H1 (cell line): Measurements from ENCODE around the gene DUOX1. TPM values are rescaled to one million over a fixed set of nuclear protein-coding genes. Genes with fewer than 3 reads are reported as not detected.

ENCODE experiments used
- CTCF ChIA-PET: fragments of 300-600 bp; sonication (Branson Sonifier 250); formaldehyde crosslinking; loops from one replicate; lab custom pipeline; 2021; ENCODE audit not compliant: partially characterized antibody; lab: Charles Lee
- POLR2A ChIA-PET: fragments of 300-600 bp; sonication (Branson Sonifier 250); formaldehyde crosslinking; loops from one replicate; lab custom pipeline; 2021; ENCODE audit warnings: inconsistent platforms; ENCODE audit not compliant: partially characterized antibody; lab: Charles Lee
- DNase-seq, 2 experiments: peaks; one replicate each; pipeline versions ENCODE4 v3.0.0 to v3.0.0-alpha.2; 2010 to 2022; ENCODE audit warnings: low spot score in 2 of 2, low read depth in 1 of 2, mixed read lengths in 1 of 2
- FAIRE-seq: peaks from 2 replicates; lab custom pipeline; 2011; peaks lifted over from hg19 to GRCh38; lab: Jason Lieb, UNC
- H2AFZ ChIP-seq: 2 replicates; pipeline ENCODE4 v1.8.1; 2012; ENCODE audit warnings: low read length, inconsistent platforms
- H2AK5ac ChIP-seq: 2 replicates; pipeline ENCODE4 v1.6.1; 2013; ENCODE audit warnings: low read depth, low read length
- H2BK120ac ChIP-seq: replicated peaks from 2 replicates; pipeline ENCODE3; 2013; ENCODE audit warnings: low read depth, low read length, inconsistent platforms
- H2BK12ac ChIP-seq: 2 replicates; pipeline ENCODE4 v1.6.1; 2013; ENCODE audit warnings: low read depth, low read length
- H2BK15ac ChIP-seq: 2 replicates; pipeline ENCODE4 v1.6.1; 2013; ENCODE audit warnings: low read length
- H2BK20ac ChIP-seq: 2 replicates; pipeline ENCODE4 v1.6.1; 2013; ENCODE audit warnings: low read length
- H2BK5ac ChIP-seq: 2 replicates; pipeline ENCODE4 v1.6.1; 2013; ENCODE audit warnings: low read depth, low read length
- H3K14ac ChIP-seq: 2 replicates; pipeline ENCODE4 v1.6.1; 2013; ENCODE audit warnings: inconsistent platforms; ENCODE audit not compliant: insufficient read length
- H3K18ac ChIP-seq: 2 replicates; pipeline ENCODE4 v1.6.1; 2013; ENCODE audit warnings: low read length; ENCODE audit errors: extremely low read depth
- H3K23ac ChIP-seq: 2 replicates; pipeline ENCODE4 v1.6.1; 2013; ENCODE audit warnings: inconsistent platforms; ENCODE audit not compliant: insufficient read length
- H3K23me2 ChIP-seq: 2 replicates; pipeline ENCODE4 v1.6.1; 2013; ENCODE audit warnings: low read depth, low read length
- H3K27ac ChIP-seq: 2 replicates; pipeline ENCODE4 v1.6.1; 2011; ENCODE audit warnings: low read depth, low read length, inconsistent platforms
- H3K27me3 ChIP-seq, 4 experiments: replicated peaks in 1 of 4; 1 replicate in 1 of 4; 2 replicates in 3 of 4; pipeline versions ENCODE4 v1.6.1 to v1.8.1; 2011 to 2013; ENCODE audit warnings: low read length in 3 of 4, mild to moderate bottlenecking in 3 of 4, inconsistent platforms in 2 of 4, mixed read lengths in 2 of 4, moderate library complexity in 1 of 4; ENCODE audit not compliant: control insufficient read depth in 3 of 4, insufficient read depth in 3 of 4; ENCODE audit errors: extremely low read depth in 1 of 4
- H3K36me3 ChIP-seq, 4 experiments: 2 replicates each; pipeline versions ENCODE4 v1.6.1 to v1.8.1; 2011 to 2013; ENCODE audit warnings: mild to moderate bottlenecking in 4 of 4, low read length in 3 of 4, moderate library complexity in 2 of 4, control low read depth in 1 of 4, inconsistent platforms in 1 of 4; ENCODE audit not compliant: insufficient read depth in 4 of 4, control insufficient read depth in 2 of 4
- H3K4ac ChIP-seq: replicated peaks from 2 replicates; pipeline ENCODE3; 2013; ENCODE audit warnings: low read length, low read depth, mixed read lengths, inconsistent platforms; ENCODE audit not compliant: insufficient read length
- H3K4me1 ChIP-seq, 4 experiments: replicated peaks in 1 of 4; 1 replicate in 1 of 4; 2 replicates in 3 of 4; pipeline versions ENCODE4 v1.6.1 to v1.8.1; 2011 to 2013; ENCODE audit warnings: low read length in 3 of 4, inconsistent platforms in 2 of 4, mixed read lengths in 1 of 4; ENCODE audit not compliant: insufficient read depth in 4 of 4, control insufficient read depth in 3 of 4
- H3K4me2 ChIP-seq, 2 experiments: 2 replicates each; pipeline versions ENCODE4 v1.6.1 to v1.8.1; 2011 to 2013; ENCODE audit warnings: low read depth in 2 of 2, low read length in 2 of 2, control low read depth in 1 of 2, inconsistent platforms in 1 of 2, mild to moderate bottlenecking in 1 of 2; ENCODE audit not compliant: insufficient read depth in 1 of 2
- H3K4me3 ChIP-seq, 4 experiments: fragments of 200-600, 300-600 bp in 1 of 4; sonication (generic), shearing (Covaris generic), sonication (Bioruptor Twin) in 1 of 4; 2 replicates each; pipeline versions ENCODE4 v1.5.1 to v1.8.1; 2011 to 2016; ENCODE audit warnings: low read length in 4 of 4, low read depth in 3 of 4, control low read depth in 2 of 4, inconsistent platforms in 2 of 4, mild to moderate bottlenecking in 2 of 4, mixed read lengths in 1 of 4, moderate library complexity in 1 of 4; ENCODE audit not compliant: insufficient read depth in 2 of 4; ENCODE audit errors: extremely low read depth in 1 of 4
- H3K56ac ChIP-seq: replicated peaks from 2 replicates; pipeline ENCODE3; 2013; ENCODE audit warnings: low read depth, mild to moderate bottlenecking, mixed read lengths, low read length, inconsistent platforms; ENCODE audit not compliant: insufficient read length
- H3K79me1 ChIP-seq: 2 replicates; pipeline ENCODE4 v1.6.1; 2013; ENCODE audit warnings: low read depth, low read length, control low read depth
- H3K79me2 ChIP-seq, 2 experiments: 2 replicates each; pipeline versions ENCODE4 v1.6.1 to v1.8.1; 2012 to 2013; ENCODE audit warnings: low read length in 2 of 2, mild to moderate bottlenecking in 2 of 2, inconsistent platforms in 1 of 2; ENCODE audit not compliant: insufficient read depth in 2 of 2, control insufficient read depth in 1 of 2
- H3K9ac ChIP-seq, 4 experiments: replicated peaks in 1 of 4; 1 replicate in 1 of 4; 2 replicates in 3 of 4; pipeline versions ENCODE4 v1.6.1 to v1.8.1; 2011 to 2013; ENCODE audit warnings: low read depth in 3 of 4, low read length in 3 of 4, control low read depth in 2 of 4, mild to moderate bottlenecking in 2 of 4, moderate library complexity in 2 of 4, inconsistent platforms in 1 of 4; ENCODE audit errors: extremely low read depth in 1 of 4
- H3K9me3 ChIP-seq, 2 experiments: 2 replicates each; pipeline versions ENCODE4 v1.6.1 to v1.8.1; 2012 to 2013; ENCODE audit warnings: mild to moderate bottlenecking in 2 of 2, moderate library complexity in 2 of 2, control low read depth in 1 of 2, inconsistent platforms in 1 of 2, low read depth in 1 of 2, low read length in 1 of 2, mixed read lengths in 1 of 2; ENCODE audit not compliant: insufficient read depth in 2 of 2
- H4K20me1 ChIP-seq, 2 experiments: replicated peaks in 1 of 2; 2 replicates each; pipeline versions ENCODE3 to v1.8.1; 2011 to 2013; ENCODE audit warnings: inconsistent platforms in 2 of 2, low read length in 2 of 2, mild to moderate bottlenecking in 1 of 2; ENCODE audit not compliant: insufficient read depth in 2 of 2, control insufficient read depth in 1 of 2
- H4K5ac ChIP-seq: 2 replicates; pipeline ENCODE4 v1.6.1; 2013; ENCODE audit warnings: low read length, low read depth, mixed read lengths, inconsistent platforms; ENCODE audit not compliant: insufficient read length
- H4K8ac ChIP-seq: 2 replicates; pipeline ENCODE4 v1.8.0; 2013; ENCODE audit warnings: mild to moderate bottlenecking, moderate library complexity, low read length, inconsistent platforms; ENCODE audit not compliant: insufficient read depth; ENCODE audit errors: extremely low read depth
- H4K91ac ChIP-seq: replicated peaks from 2 replicates; pipeline ENCODE3; 2013; ENCODE audit warnings: low read length, mixed read lengths, inconsistent platforms; ENCODE audit not compliant: insufficient read length
- ATF2 ChIP-seq: IDR thresholded peaks from 2 replicates; pipeline ENCODE4 v1.6.1; 2012; ENCODE audit warnings: low read length, inconsistent platforms
- EZH2 ChIP-seq: fragments of 200-600 bp; sonication (generic); IDR thresholded peaks from 2 replicates; pipeline ENCODE4 v1.7.1; 2012; ENCODE audit warnings: low read depth, mild to moderate bottlenecking, moderate library complexity, low read length, inconsistent platforms; ENCODE audit not compliant: severe bottlenecking
- RNF2 ChIP-seq: fragments of 200-900, 300-1000 bp; sonication (generic); IDR thresholded peaks from 2 replicates; pipeline ENCODE4 v1.7.1; 2016; ENCODE audit warnings: borderline replicate concordance, low read depth, mild to moderate bottlenecking, antibody characterized with exemption, low read length; ENCODE audit not compliant: poor library complexity, severe bottlenecking; ENCODE audit errors: missing control alignments
- SIN3A ChIP-seq, 2 experiments: IDR thresholded peaks in 1 of 2; conservative IDR thresholded peaks in 1 of 2; 2 replicates each; pipeline ENCODE4 v1.6.1; 2011 to 2012; ENCODE audit warnings: low read length in 2 of 2, improper control_type of control experiment in 1 of 2, low read depth in 1 of 2, mild to moderate bottlenecking in 1 of 2
- SUZ12 ChIP-seq: fragments of 200-600 bp; sonication (generic); IDR thresholded peaks from 2 replicates; pipeline ENCODE4 v1.6.1; 2012; ENCODE audit warnings: mild to moderate bottlenecking, inconsistent platforms, low read length, moderate library complexity, mixed read lengths
- TAF7 ChIP-seq: optimal IDR thresholded peaks from 2 replicates; pipeline ENCODE3; 2011; ENCODE audit warnings: low read depth, mild to moderate bottlenecking, inconsistent platforms, low read length, moderate library complexity, borderline replicate concordance
- USF2 ChIP-seq: IDR thresholded peaks from 2 replicates; pipeline ENCODE4 v1.6.1; 2011; ENCODE audit warnings: low read length, improper control_type of control experiment
- WGBS, 2 experiments: shearing (Covaris generic) in 1 of 2; methylation state at CpG; one replicate each; pipeline versions ENCODE4 v1.1.6 to v1.1.7; 2013 to 2015; ENCODE audit warnings: low lambda C conversion rate in 2 of 2, mixed read lengths in 2 of 2, inconsistent platforms in 1 of 2, low coverage in 1 of 2, missing lambda C conversion rate in 1 of 2; ENCODE audit not compliant: insufficient replicate concordance in 2 of 2, insufficient coverage in 1 of 2, insufficient read length in 1 of 2; ENCODE audit errors: extremely low coverage in 1 of 2, missing lambda C conversion rate in 1 of 2; 5-methylcytosine and 5-hydroxymethylcytosine counted together
- polyA plus RNA-seq, 7 experiments: library from polyadenylated mRNA; depleted of rRNA in 3 of 7; stranded (reverse) in 5 of 7; unstranded in 2 of 7; fragments of >200 nt in 5 of 7; fragments of 200-250 nt in 2 of 7; gene quantifications; 1 replicate in 5 of 7; 2 replicates in 1 of 7; 4 replicates in 1 of 7; pipeline versions ENCODE4 v1.2.1 to v1.2.3, GENCODE V29; 2011 to 2013; ENCODE audit warnings: missing spikeins in 2 of 7, mixed read lengths in 2 of 7
- total RNA-seq: library from RNA; stranded (reverse); fragmentation: NEBNext Ultra II Directional; extraction: Animal tissue kit (Norgen Biotek cat#: 25700); gene quantifications from 2 replicates; pipeline ENCODE4 v1.2.1, GENCODE V29; 2021

The DUOX1 gene
- total and polyA plus RNA-seq, 2 of the 8 experiments (the other 6 are each of a cell fraction or from before 2014, with no cell fraction given): 0.84 to 1.4 TPM

- 11% methylated on average over 27 of the region's 47 CpGs; no CpG with 5 or more reads in 1 of the 2 experiments for WGBS, 2 experiments
- no peak overlapping the region for H3K56ac ChIP-seq
- no peak overlapping the region for H2AK5ac ChIP-seq
- H3K9ac ChIP-seq: no peak overlapping the region
- no peak overlapping the region for H3K14ac ChIP-seq
- TF ChIP-seq RNF2 (peak; percentile 80), SIN3A (conservative IDR thresholded peaks at IDR 0.05 in 1 of 2, IDR thresholded peaks at IDR 0.05 in 1 of 2; ENCODE audit: low read depth in 1 of 2, low read length in 2 of 2) (no peak), ATF2 (no peak), TAF7 (no peak), USF2 (no peak), SUZ12 (peak; percentile 88), EZH2 (peak; percentile 90)
- H3K36me3 ChIP-seq: no peaks in the 10 kb centered on the region
- peaks cover 5% of the 10 kb centered on the region; the same call in 1 of the 2 replicates for H3K23me2 ChIP-seq
- peak overlapping the region; percentile 60; the same call in 1 of the 2 replicates for H3K18ac ChIP-seq
- H3K9me3 ChIP-seq: no peaks in the 10 kb centered on the region
- no peak overlapping the region for H4K5ac ChIP-seq
- H3K79me1 ChIP-seq: no peaks in the 10 kb centered on the region
- DNase-seq (no peak), FAIRE-seq (no peak)
- H3K27me3 ChIP-seq: peaks cover 68 to 92% (median 79%) of the 10 kb centered on the region in 4 experiments
- H3K4me3 ChIP-seq: peak overlapping the region; percentile 39 to 66 (median 44)
- H3K27ac ChIP-seq: no peak overlapping the region
- H4K91ac ChIP-seq: no peak overlapping the region
- no peak overlapping the region for H4K8ac ChIP-seq
- ChIA-PET CTCF (interaction anchor here (1.1 to 7.9 kb wide), 5 partner anchors 11 to 72 kb away, joined by 3 to 45 read pairs (median 8); partner anchors contain the start of genes DUOX2 and DUOXA2), POLR2A (interaction anchor here (1.1 to 1.5 kb wide), 2 partner anchors 38 to 57 kb away, joined by 3 to 4 read pairs; no protein-coding TSS in a partner anchor)
- H2BK15ac ChIP-seq: no peak overlapping the region
- peaks cover 0 to 2% of the 10 kb centered on the region in 2 experiments for H4K20me1 ChIP-seq
- no peak overlapping the region for H2BK120ac ChIP-seq
- H2BK12ac ChIP-seq: peak overlapping the region; percentile 50; the same call in 1 of the 2 replicates
- H3K4ac ChIP-seq: no peak overlapping the region
- H2AFZ ChIP-seq: peak overlapping the region; percentile 14; the same call in 1 of the 2 replicates
- no peak overlapping the region for H3K23ac ChIP-seq
- H2BK5ac ChIP-seq: no peak overlapping the region
- peak overlapping the region; percentile 63 to 92 for H3K4me2 ChIP-seq
- H3K79me2 ChIP-seq: no peaks in the 10 kb centered on the region
- H2BK20ac ChIP-seq: no peak overlapping the region
- H3K4me1 ChIP-seq: peaks cover 0 to 6% (median 2%) of the 10 kb centered on the region in 4 experiments; a peak in 4 of 7 replicates
Observed at GRCh38 chr15:45128971-45129639, 689 bp upstream of the DUOX1 start.
